ENCODE measurements around the gene UQCC5.

GRCh38 chr3:52509753-52510328, 26.6 kb upstream of the UQCC5 start:
- no peak for TF ChIP-seq EP300 (IDR thresholded peaks at IDR 0.05)
- TF ChIP-seq CTCF (IDR thresholded peaks at IDR 0.05): no peak
- TF ChIP-seq POLR2A (IDR thresholded peaks at IDR 0.05): no peak
- TF ChIP-seq POLR2AphosphoS5 (IDR thresholded peaks at IDR 0.05): no peak

Data from upper lobe of left lung (tissue), 4 donors.